Measurements from ENCODE around the gene NARS2. TPM values are rescaled to one million over a fixed set of nuclear protein-coding genes. Genes with fewer than 3 reads are reported as not detected.

NARS2 gene
- total RNA-seq, 1 donor from 2014 or later: 17.5 TPM

- no peak for ATAC-seq
- TF ChIP-seq, protein P1, sequence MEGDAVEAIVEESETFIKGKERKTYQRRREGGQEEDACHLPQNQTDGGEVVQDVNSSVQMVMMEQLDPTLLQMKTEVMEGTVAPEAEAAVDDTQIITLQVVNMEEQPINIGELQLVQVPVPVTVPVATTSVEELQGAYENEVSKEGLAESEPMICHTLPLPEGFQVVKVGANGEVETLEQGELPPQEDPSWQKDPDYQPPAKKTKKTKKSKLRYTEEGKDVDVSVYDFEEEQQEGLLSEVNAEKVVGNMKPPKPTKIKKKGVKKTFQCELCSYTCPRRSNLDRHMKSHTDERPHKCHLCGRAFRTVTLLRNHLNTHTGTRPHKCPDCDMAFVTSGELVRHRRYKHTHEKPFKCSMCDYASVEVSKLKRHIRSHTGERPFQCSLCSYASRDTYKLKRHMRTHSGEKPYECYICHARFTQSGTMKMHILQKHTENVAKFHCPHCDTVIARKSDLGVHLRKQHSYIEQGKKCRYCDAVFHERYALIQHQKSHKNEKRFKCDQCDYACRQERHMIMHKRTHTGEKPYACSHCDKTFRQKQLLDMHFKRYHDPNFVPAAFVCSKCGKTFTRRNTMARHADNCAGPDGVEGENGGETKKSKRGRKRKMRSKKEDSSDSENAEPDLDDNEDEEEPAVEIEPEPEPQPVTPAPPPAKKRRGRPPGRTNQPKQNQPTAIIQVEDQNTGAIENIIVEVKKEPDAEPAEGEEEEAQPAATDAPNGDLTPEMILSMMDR (IDR thresholded peaks at IDR 0.05): peak; percentile 67
- Histone ChIP-seq H3K4me1 (peaks cover 29% of the 10 kb centered on the region), H3K36me3 (no peaks in the 10 kb centered on the region), H3K27ac (no peak overlapping the region), H3K9me3 (peaks cover 9% of the 10 kb centered on the region), H3K4me3 (no peak overlapping the region), H3K27me3 (no peaks in the 10 kb centered on the region)
- DNase-seq: no peak
- intact Hi-C loops (cut with DNase I): loop anchor here (10.0 kb wide), 1 partner anchor 190 kb away; no protein-coding TSS in a partner anchor
Measured at GRCh38 chr11:78414321-78415051, 160.2 kb downstream of the NARS2 start.

GRCh38 chr11:78408619-78409018, 166.0 kb downstream of the NARS2 start:
- no peaks in the 10 kb centered on the region for H3K27me3 ChIP-seq
- ATAC-seq: no peak
- intact Hi-C loops (cut with DNase I): no loop called here
- H3K4me1 ChIP-seq: peaks cover 13% of the 10 kb centered on the region
- peaks cover 9% of the 10 kb centered on the region for H3K9me3 ChIP-seq
- no peak for DNase-seq
- H3K36me3 ChIP-seq: no peaks in the 10 kb centered on the region
- TF ChIP-seq, protein P1 (IDR thresholded peaks at IDR 0.05): no peak
- no peak overlapping the region for H3K27ac ChIP-seq
- H3K4me3 ChIP-seq: no peak overlapping the region

DNA sequence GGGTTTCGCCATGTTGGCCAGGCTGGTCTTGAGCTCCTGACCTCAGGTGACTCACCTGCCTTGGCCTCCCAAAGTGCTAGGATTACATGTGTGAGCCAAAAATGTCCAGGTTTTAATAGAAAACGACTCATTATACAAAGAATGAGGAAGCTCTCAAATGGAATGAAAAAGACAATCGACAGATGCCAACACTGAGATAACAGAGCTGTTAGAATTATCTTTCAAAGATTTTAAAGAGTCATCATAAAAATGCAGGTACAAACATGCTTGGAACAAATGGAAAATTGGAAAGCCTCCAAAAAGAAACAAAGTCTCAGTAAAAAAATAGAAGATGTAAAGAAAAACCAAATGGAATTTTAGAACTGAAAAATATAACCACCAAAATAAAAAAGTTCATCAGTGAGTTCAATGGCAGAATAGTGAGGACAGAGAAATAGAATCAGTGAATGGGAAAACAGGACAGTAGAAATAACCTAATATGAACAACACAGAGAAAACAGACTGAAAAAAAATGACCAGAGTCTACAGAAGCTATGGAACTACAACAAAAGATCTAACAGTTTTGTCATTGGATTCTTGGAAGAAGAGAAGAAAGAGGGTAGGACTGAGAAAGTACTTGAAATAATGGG, 168.0 kb downstream of the NARS2 start:
- H3K36me3 ChIP-seq: no peaks in the 10 kb centered on the region
- TF ChIP-seq, protein P1 (IDR thresholded peaks at IDR 0.05): no peak
- intact Hi-C loops (cut with DNase I): no loop called here
- peaks cover 8% of the 10 kb centered on the region for H3K4me1 ChIP-seq
- H3K9me3 ChIP-seq: peaks cover 9% of the 10 kb centered on the region
- no peak overlapping the region for H3K4me3 ChIP-seq
- no peaks in the 10 kb centered on the region for H3K27me3 ChIP-seq
- ATAC-seq: no peak
- DNase-seq: no peak
- H3K27ac ChIP-seq: no peak overlapping the region

GRCh38 chr11:78405805-78406204, 168.9 kb downstream of the NARS2 start:
- no peak for DNase-seq

DNA sequence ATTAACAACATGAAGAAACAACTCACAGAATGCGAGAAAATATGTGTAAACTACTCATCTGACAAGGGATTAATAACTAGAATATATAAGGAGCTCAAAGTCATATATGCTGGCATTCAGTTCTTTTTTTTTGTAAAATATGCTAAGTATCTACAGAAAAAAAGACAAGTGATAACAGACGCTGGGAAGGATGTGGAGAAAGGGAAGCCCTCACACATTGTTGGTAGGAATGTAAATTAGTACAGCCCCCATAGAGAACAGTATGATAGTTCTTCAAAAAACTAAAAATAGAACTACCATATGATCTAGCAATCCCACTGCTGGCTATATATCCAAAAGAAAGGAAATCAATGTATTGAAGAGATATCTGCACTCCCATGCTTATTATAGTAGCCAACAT, 170.9 kb downstream of the NARS2 start:
- Histone ChIP-seq H3K4me1 (peaks cover 17% of the 10 kb centered on the region), H3K27ac (no peak overlapping the region), H3K4me3 (no peak overlapping the region), H3K9me3 (no peaks in the 10 kb centered on the region), H3K27me3 (no peaks in the 10 kb centered on the region), H3K36me3 (no peaks in the 10 kb centered on the region)
- DNase-seq (no peak), ATAC-seq (no peak)
- TF ChIP-seq, protein P1 (IDR thresholded peaks at IDR 0.05): no peak
- intact Hi-C loops (cut with DNase I): no loop called here

More at GRCh38 chr11:78405805-78406204, 168.9 kb downstream of the NARS2 start:
- peaks cover 9% of the 10 kb centered on the region for H3K9me3 ChIP-seq
- no peaks in the 10 kb centered on the region for H3K27me3 ChIP-seq
- peaks cover 8% of the 10 kb centered on the region for H3K4me1 ChIP-seq
- no peak for ATAC-seq
- TF ChIP-seq, protein P1 (IDR thresholded peaks at IDR 0.05): no peak
- H3K4me3 ChIP-seq: no peak overlapping the region
- H3K36me3 ChIP-seq: no peaks in the 10 kb centered on the region
- intact Hi-C loops (cut with DNase I): no loop called here
- H3K27ac ChIP-seq: no peak overlapping the region
